Esophagus squamous epithelium (tissue), 4 donors: Measurements from ENCODE around the gene TRIM77.
"Not testable (repeated sequence)": the region's sequence is repeated elsewhere in the genome, so short reads cannot be mapped to it uniquely, and the experiment has no call there.

Experiments used
- CTCF ChIP-seq, 6 experiments: fragments of 450-650 bp in 4 of 6; fragments of 200-600 bp in 2 of 6; sonication (generic) in 2 of 6; IDR thresholded peaks; one replicate each; pipeline ENCODE4 v1.5.1; 2016 to 2019; ENCODE audit warnings: antibody characterized with exemption in 6 of 6, mild to moderate bottlenecking in 4 of 6, moderate library complexity in 4 of 6
- POLR2A ChIP-seq, 4 donors: fragments of 450-650 bp; IDR thresholded peaks; one replicate each; pipeline ENCODE4 v1.6.1; 2017; ENCODE audit warnings: antibody characterized with exemption in 4 of 4, mild to moderate bottlenecking in 4 of 4, moderate library complexity in 3 of 4

GRCh38 chr11:89669586-89669985 is 40.5 kb upstream of the TRIM77 start:
- not testable (repeated sequence) for TF ChIP-seq CTCF, POLR2A (IDR thresholded peaks at IDR 0.05)
